Effector memory CD8-positive, alpha-beta T cell (primary cell): ENCODE results near the gene CELF5.
A peak's percentile ranks its signal among the peaks of the same experiment; 100 is the strongest.

Source experiments
- ATAC-seq: fragments of 150-1000 bp; cut with Tn5 transposase; replicated peaks from 2 replicates; pipeline ENCODE4 v1.10.0; 2021; ENCODE audit warnings: mild to moderate bottlenecking, moderate library complexity
- DNase-seq, 3 experiments: peaks; one replicate each; pipeline ENCODE4 v3.0.0; 2021
- H3K27ac Mint-ChIP-seq, 2 donors: one replicate each; pipeline ENCODE4 v1.8.0; 2022; ENCODE audit warnings: mild to moderate bottlenecking in 2 of 2, mixed read lengths in 2 of 2, moderate library complexity in 2 of 2
- H3K27me3 Mint-ChIP-seq, 2 donors: one replicate each; pipeline ENCODE4 v1.8.0; 2022; ENCODE audit warnings: mixed read lengths in 2 of 2
- H3K36me3 Mint-ChIP-seq: one replicate; pipeline ENCODE4 v1.8.0; 2022; ENCODE audit warnings: mild to moderate bottlenecking, moderate library complexity, mixed read lengths; ENCODE audit not compliant: insufficient read depth
- H3K4me1 Mint-ChIP-seq, 2 donors: one replicate each; pipeline ENCODE4 v1.8.0; 2022; ENCODE audit warnings: low read depth in 2 of 2, mixed read lengths in 2 of 2
- H3K4me3 Mint-ChIP-seq, 2 donors: one replicate each; pipeline ENCODE4 v1.8.0; 2022; ENCODE audit warnings: mild to moderate bottlenecking in 2 of 2, mixed read lengths in 2 of 2, moderate library complexity in 2 of 2
- H3K9me3 Mint-ChIP-seq, 2 donors: one replicate each; pipeline ENCODE4 v1.8.0; 2022; ENCODE audit warnings: mixed read lengths in 2 of 2

The CELF5 gene

DNA sequence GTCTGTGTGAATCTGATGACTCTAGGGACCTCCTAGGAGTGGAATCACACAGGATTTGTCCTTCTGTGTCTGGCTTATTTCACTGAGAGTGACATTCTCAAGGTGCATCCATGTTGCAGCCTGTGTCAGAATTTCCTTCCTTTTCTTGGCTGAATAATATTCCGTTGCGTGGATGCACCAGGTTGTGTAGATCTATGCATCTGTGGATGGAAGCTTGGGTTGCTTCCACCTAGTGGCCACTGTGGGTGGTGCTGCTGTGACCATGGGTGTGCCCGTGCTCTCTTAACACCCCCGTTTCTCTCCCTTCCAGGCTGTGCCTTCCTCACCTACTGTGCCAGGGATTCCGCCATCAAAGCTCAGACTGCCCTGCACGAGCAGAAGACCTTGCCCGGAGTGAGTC lies 26.2 kb downstream of the CELF5 start:
- DNase-seq (peak; percentile 17 to 35 (median 25)), ATAC-seq (peak; percentile 56)
- H3K27me3 Mint-ChIP-seq: peaks cover 42 to 66% of the 10 kb centered on the region in 2 donors
- peaks cover 0 to 3% of the 10 kb centered on the region in 2 donors for H3K4me1 Mint-ChIP-seq
- H3K36me3 Mint-ChIP-seq: peaks cover 3% of the 10 kb centered on the region
- H3K27ac Mint-ChIP-seq: no peak overlapping the region
- H3K4me3 Mint-ChIP-seq: no peak overlapping the region
- peaks cover 0 to 8% of the 10 kb centered on the region in 2 donors for H3K9me3 Mint-ChIP-seq

DNA sequence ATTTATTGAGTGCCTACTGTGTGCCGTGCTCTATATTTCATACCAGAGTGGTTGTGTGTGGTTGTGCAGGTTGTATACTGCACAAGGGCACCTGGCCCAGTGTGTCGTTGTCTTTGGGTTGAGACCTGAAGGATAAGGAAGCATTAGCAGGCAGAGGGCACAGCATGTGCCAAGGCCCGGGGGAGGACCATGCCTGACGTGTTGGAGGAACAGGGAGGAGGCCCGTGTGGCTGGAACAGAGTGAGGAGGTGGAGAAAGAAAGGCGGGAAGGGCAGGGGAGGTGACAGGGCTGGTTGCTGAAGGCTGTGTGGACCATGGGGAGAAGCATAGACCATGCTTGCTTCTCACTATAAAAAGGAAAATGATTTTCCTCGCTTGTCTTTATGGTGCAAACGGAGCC lies 26.8 kb downstream of the CELF5 start:
- Mint-ChIP-seq H3K4me1 (peaks cover 0 to 3% of the 10 kb centered on the region in 2 donors), H3K27me3 (peaks cover 43 to 72% of the 10 kb centered on the region in 2 donors), H3K4me3 (no peak overlapping the region), H3K27ac (no peak overlapping the region), H3K36me3 (peaks cover 3% of the 10 kb centered on the region), H3K9me3 (peaks cover 0 to 8% of the 10 kb centered on the region in 2 donors)
- ATAC-seq (no peak), DNase-seq (no peak)

DNA sequence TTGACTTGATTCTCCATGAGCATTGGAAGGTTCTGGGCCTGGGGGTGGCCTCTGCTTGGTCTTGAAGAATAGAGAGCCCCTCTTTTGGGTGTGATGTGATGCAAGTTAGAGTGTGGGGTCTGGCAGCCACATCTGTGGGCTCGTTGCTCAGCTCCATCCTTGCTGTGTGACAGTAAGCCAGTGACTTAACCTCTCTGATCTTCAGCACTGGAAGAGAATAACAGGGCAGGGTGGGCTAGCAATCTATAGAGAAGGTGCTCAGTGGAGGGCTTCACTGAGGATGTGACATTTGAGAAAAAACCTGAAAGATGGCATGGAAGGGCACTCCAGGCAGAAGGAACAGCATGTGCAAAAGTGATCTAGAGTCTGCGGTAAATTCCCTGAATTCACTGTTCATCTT lies 28.2 kb downstream of the CELF5 start:
- DNase-seq (no peak), ATAC-seq (no peak)
- Mint-ChIP-seq H3K27me3 (peaks cover 48 to 72% of the 10 kb centered on the region in 2 donors), H3K9me3 (peaks cover 0 to 8% of the 10 kb centered on the region in 2 donors), H3K4me3 (no peak overlapping the region), H3K4me1 (peaks cover 0 to 3% of the 10 kb centered on the region in 2 donors), H3K27ac (no peak overlapping the region), H3K36me3 (peaks cover 3% of the 10 kb centered on the region)

DNA sequence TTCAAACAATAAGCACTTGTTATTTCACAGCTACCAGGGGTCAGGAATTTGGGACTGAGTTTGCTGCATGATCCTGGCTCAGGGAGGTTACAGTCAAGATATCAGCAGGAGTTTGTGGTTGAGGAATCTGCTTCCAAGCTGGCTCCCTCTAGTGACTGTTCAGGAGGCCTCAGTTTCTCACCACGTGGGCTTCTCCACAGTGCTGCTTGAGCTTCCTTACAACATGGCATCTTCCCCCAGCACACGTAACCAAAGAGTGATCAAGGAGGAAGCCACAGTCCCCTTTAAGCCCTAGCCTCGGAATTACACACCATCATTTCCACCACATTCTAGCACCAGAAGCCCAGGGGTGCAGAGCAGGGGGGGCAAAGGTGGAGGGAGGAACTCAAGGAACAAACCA lies 28.8 kb downstream of the CELF5 start:
- Mint-ChIP-seq H3K27me3 (peaks cover 48 to 72% of the 10 kb centered on the region in 2 donors), H3K27ac (no peak overlapping the region), H3K36me3 (no peaks in the 10 kb centered on the region), H3K9me3 (peaks cover 0 to 8% of the 10 kb centered on the region in 2 donors), H3K4me1 (peaks cover 0 to 3% of the 10 kb centered on the region in 2 donors), H3K4me3 (no peak overlapping the region)
- DNase-seq (no peak), ATAC-seq (no peak)

DNA sequence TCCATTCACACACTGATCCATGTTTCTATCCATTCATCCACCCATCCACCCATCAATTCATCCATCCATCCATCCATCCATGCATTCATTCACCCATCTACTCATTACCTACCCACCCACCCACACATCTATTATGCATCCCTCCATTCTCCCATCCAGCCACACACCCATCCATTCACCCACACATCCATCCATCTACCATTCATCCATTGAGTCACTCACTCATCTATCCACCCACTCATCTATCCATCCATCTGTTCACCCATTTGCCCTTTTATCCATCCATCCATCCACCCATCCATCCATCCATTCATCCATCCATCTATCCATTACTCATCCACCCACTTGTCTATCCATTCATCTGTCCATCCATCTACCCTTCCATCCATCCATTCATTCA lies 30.1 kb downstream of the CELF5 start:
- no peak overlapping the region for H3K4me3 Mint-ChIP-seq
- H3K4me1 Mint-ChIP-seq: no peaks in the 10 kb centered on the region
- H3K9me3 Mint-ChIP-seq: peaks cover 0 to 8% of the 10 kb centered on the region in 2 donors
- no peaks in the 10 kb centered on the region for H3K36me3 Mint-ChIP-seq
- DNase-seq: no peak
- H3K27me3 Mint-ChIP-seq: peaks cover 54 to 71% of the 10 kb centered on the region in 2 donors
- no peak for ATAC-seq
- H3K27ac Mint-ChIP-seq: no peak overlapping the region

DNA sequence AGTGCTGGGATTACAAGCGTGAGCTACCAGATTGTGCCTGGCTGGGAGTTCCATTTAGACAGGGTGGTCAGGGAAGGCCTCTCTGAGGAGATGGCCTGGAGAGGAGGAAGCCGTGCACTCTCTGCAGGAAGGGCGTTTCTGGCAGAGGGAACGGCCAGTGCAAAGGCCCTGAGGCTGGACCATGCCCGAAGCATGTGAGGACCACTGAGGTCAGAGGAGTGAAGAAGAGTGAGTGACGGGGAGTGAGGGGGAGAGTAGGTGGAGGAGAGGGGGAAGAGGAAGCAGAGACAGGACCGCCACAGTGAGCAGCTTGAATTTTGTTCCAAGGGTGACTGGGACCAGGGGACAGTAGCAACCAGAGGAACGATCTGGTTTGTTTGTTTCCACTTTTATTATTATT lies 32.6 kb downstream of the CELF5 start:
- H3K4me1 Mint-ChIP-seq: no peaks in the 10 kb centered on the region
- peaks cover 41 to 50% of the 10 kb centered on the region in 2 donors for H3K27me3 Mint-ChIP-seq
- DNase-seq (no peak), ATAC-seq (no peak)
- peaks cover 0 to 8% of the 10 kb centered on the region in 2 donors for H3K9me3 Mint-ChIP-seq
- no peaks in the 10 kb centered on the region for H3K36me3 Mint-ChIP-seq
- no peak overlapping the region for H3K27ac Mint-ChIP-seq
- no peak overlapping the region for H3K4me3 Mint-ChIP-seq

DNA sequence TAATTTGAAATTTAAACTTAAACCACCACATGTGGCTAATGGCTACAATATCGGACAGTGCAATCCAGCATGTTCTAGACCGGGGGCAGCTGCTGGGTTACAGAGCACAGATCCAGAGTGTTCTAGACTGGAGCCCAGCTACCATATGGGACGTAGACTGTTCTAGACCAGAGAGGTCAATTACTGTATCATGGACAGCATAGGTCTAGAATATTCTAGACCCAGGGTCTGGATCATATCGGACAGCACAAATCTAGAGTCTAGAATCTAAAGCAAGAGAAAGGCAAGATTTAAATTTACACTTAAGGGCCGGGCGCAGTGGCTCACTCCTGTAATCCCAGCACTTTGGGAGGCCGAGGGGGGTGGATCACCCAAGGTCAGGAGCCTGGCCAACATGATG lies 37.9 kb downstream of the CELF5 start:
- no peak overlapping the region for H3K4me3 Mint-ChIP-seq
- ATAC-seq: no peak
- no peaks in the 10 kb centered on the region for H3K4me1 Mint-ChIP-seq
- H3K36me3 Mint-ChIP-seq: no peaks in the 10 kb centered on the region
- no peak for DNase-seq
- no peak overlapping the region for H3K27ac Mint-ChIP-seq
- no peaks in the 10 kb centered on the region for H3K9me3 Mint-ChIP-seq
- H3K27me3 Mint-ChIP-seq: peaks cover 21 to 30% of the 10 kb centered on the region in 2 donors

DNA sequence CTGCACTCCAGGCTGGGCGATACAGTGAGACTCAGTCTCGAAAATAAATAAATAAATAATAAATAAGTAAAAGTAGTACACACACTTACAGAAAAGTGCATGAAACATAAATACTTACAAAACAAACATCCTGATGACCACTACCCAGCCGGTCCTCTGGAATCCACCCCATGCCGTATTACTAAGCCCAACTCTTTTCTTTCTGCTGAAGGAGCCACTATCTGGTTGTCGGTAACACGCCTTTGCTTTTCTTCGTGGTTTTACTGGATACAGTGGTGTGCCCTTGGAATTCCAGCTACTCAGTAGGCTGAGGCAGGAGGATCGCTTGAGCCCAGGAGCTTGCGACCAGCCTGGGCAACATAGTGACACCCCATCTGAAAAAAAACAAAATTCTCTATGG lies 39.4 kb downstream of the CELF5 start:
- Mint-ChIP-seq H3K36me3 (no peaks in the 10 kb centered on the region), H3K4me3 (no peak overlapping the region), H3K27ac (no peak overlapping the region), H3K9me3 (no peaks in the 10 kb centered on the region), H3K27me3 (peaks cover 33 to 40% of the 10 kb centered on the region in 2 donors), H3K4me1 (no peaks in the 10 kb centered on the region)
- ATAC-seq: no peak
- DNase-seq: no peak

DNA sequence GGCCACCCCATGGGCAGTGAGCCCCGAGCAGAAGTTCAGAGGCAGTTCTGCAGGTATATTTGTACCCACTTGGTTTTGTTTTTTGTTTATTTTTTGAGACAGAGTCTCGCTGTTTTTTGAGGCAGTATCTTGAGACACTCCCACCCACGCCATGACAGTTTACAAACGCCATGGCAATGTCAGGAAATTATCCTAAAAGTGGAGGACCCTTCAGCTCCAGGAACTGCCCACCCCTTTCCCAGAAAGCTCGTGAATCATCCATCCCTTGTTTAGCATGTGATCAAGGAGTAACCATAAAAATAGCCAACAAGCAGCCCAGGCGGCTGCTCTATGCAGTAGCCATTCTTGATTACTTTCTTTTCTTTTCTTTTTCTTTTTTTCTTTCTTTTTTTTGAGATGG lies 41.0 kb downstream of the CELF5 start:
- Mint-ChIP-seq H3K4me1 (no peaks in the 10 kb centered on the region), H3K9me3 (no peaks in the 10 kb centered on the region), H3K4me3 (no peak overlapping the region), H3K36me3 (no peaks in the 10 kb centered on the region), H3K27me3 (peaks cover 38 to 44% of the 10 kb centered on the region in 2 donors), H3K27ac (no peak overlapping the region)
- DNase-seq: no peak
- ATAC-seq: no peak

DNA sequence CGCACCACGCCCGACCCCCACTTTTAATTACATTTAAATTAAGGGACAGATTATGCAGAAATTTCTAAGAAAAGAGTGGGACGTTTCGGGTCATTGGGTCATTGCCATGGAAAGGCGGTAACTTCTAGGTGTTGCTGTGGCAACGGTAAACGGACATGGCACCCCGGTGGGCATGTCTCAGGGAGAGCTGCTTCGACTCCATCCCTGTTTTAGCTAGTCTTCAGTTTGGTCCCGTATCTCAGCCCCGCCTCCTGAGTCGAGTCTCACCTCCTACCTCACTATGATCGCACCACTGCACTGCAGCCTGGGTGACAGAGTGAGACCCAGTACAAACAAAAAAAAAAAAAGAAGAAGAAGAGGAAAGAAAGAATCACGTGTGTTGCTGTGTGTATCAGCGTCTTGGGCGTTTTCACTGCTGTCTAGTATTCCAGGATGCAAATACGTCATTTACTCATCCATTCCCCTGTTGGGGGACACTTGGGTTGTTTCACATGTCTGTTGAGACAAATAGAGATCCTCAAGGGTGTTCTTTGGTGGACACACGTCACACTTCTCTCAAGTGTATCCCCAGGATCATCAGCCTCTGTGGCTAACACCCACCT lies 41.7 kb downstream of the CELF5 start:
- ATAC-seq (no peak), DNase-seq (no peak)
- H3K9me3 Mint-ChIP-seq: no peaks in the 10 kb centered on the region
- no peaks in the 10 kb centered on the region for H3K36me3 Mint-ChIP-seq
- H3K27ac Mint-ChIP-seq: no peak overlapping the region
- no peak overlapping the region for H3K4me3 Mint-ChIP-seq
- no peaks in the 10 kb centered on the region for H3K4me1 Mint-ChIP-seq
- peaks cover 38 to 48% of the 10 kb centered on the region in 2 donors for H3K27me3 Mint-ChIP-seq

DNA sequence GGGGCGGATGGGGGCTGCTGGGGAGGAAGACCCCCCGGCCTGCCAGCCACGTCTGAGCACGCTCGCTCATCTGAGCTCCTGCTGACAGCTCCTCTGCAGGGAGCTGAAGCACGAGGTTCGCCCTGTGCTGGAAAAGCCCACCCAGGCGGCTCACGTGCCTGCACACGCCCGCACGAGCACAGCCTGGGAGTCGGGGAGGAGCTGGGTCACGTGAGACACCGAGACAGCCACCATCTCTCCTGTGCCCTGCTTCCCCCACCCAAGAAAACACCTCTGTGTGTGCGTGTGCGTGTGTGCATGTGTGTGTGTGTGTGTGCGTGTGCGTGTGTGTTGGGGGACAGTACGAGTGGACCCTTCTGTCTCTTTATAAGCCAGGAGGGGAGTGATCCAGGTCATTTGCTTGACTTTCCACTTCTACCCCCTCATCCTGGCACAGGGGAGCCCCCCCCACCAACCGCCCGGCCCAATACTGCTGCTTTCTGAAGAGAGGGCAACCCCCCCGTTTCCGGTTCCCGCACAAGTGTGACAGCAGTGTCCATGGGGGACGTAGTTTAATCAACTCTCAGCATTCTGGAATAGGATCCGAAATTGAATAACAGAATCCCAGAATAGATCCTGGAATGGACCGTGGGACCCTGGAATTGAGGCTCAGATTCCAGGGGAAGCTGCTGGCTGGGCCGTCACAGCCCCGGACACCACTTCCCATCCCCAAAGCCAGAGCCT lies 42.5 kb downstream of the CELF5 start:
- no peak for DNase-seq
- Mint-ChIP-seq H3K27ac (no peak overlapping the region), H3K4me3 (no peak overlapping the region), H3K9me3 (no peaks in the 10 kb centered on the region), H3K4me1 (no peaks in the 10 kb centered on the region), H3K36me3 (no peaks in the 10 kb centered on the region), H3K27me3 (peaks cover 38 to 55% of the 10 kb centered on the region in 2 donors)
- ATAC-seq: no peak

DNA sequence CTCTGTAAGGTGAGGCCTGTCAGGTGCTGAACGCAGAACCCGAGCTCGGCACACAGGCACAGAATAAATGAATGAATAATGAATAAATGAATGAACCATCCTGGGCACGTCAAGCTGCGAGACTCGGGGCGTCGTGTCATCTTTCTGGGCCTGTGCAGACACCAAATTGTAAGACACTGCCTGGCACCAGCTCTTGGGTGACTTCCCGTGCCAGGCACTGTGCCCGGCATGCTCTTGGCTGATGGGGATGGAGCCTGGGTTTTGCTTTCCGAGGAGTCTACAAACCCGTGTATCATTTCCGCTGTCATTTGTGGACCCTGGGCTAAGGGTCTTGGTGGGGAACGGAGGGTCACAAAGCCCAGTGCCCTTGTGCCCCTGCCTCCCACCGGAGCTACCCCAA lies 43.9 kb downstream of the CELF5 start:
- DNase-seq (no peak), ATAC-seq (no peak)
- Mint-ChIP-seq H3K27me3 (peaks cover 38 to 62% of the 10 kb centered on the region in 2 donors), H3K4me3 (no peak overlapping the region), H3K36me3 (no peaks in the 10 kb centered on the region), H3K27ac (no peak overlapping the region), H3K4me1 (no peaks in the 10 kb centered on the region), H3K9me3 (no peaks in the 10 kb centered on the region)

DNA sequence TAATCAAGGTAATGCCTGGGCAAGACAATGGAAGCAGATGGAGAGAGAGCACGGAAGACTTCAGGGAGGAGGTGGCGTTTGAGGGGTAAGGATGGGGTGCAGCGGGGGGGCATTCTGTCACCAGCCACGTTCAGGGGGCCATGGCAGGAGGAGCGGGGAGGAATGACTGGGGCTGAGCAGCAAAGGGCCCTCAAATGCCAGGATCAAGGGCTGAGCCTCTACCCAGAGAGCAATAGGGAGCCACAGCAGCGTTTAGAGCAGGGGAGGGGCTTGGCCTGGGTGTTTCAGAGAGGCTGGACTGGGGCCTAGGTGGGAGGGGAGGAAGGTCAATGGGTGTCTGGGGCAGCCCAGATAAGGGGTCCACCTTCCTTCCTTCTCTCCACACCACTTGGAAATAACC lies 44.3 kb downstream of the CELF5 start:
- Mint-ChIP-seq H3K27ac (no peak overlapping the region), H3K36me3 (no peaks in the 10 kb centered on the region), H3K9me3 (no peaks in the 10 kb centered on the region)

More for the DNA sequence above, 44.3 kb downstream of the CELF5 start:
- no peak for DNase-seq
- no peaks in the 10 kb centered on the region for H3K4me1 Mint-ChIP-seq
- peaks cover 38 to 62% of the 10 kb centered on the region in 2 donors for H3K27me3 Mint-ChIP-seq
- H3K4me3 Mint-ChIP-seq: no peak overlapping the region
- no peak for ATAC-seq
